ENCODE results near the gene RUSF1. TPM values are rescaled to one million over a fixed set of nuclear protein-coding genes. Genes with fewer than 3 reads are reported as not detected.

Gene RUSF1
- total RNA-seq, 2 donors from 2014 or later, result 45.4 to 50.8 TPM

- H3K27me3 ChIP-seq (ENCODE audit: control insufficient read depth, insufficient read depth, low read length, poor library complexity, severe bottlenecking), result no peaks in the 10 kb centered on the region
- no peak for DNase-seq
- H3K9ac ChIP-seq (ENCODE audit: extremely low read depth, low read length, poor library complexity, severe bottlenecking), result peak overlapping the region; percentile 27
- H3K4me1 ChIP-seq (ENCODE audit: control insufficient read depth, insufficient read depth, low read length), result no peaks in the 10 kb centered on the region
- H3K4me3 Mint-ChIP-seq, result peak overlapping the region; percentile 66
- H3K27me3 Mint-ChIP-seq (ENCODE audit: insufficient read depth), result peaks cover 54% of the 10 kb centered on the region
- no peak overlapping the region for H3K27ac Mint-ChIP-seq
- peak overlapping the region; percentile 72 for H3K27ac ChIP-seq (ENCODE audit: low read depth, low read length)
- H3K36me3 ChIP-seq (ENCODE audit: control insufficient read depth, insufficient read depth, low read length), result peaks cover 17% of the 10 kb centered on the region
- no peak for TF ChIP-seq CTCF (conservative IDR thresholded peaks at IDR 0.05)
- peaks cover 10% of the 10 kb centered on the region for H3K4me1 Mint-ChIP-seq
- H3K9me3 Mint-ChIP-seq, result no peaks in the 10 kb centered on the region
- peak overlapping the region; percentile 80 for H3K4me3 ChIP-seq (ENCODE audit: low read length)
- 47 to 68% methylated on average over 4 to 15 of the region's 15 CpGs for WGBS, 2 experiments (ENCODE audit: insufficient coverage in 1 of 2, insufficient read length in 1 of 2)
- no peaks in the 10 kb centered on the region for H3K9me3 ChIP-seq (ENCODE audit: control insufficient read depth, low read length)
- peaks cover 17% of the 10 kb centered on the region for H3K36me3 Mint-ChIP-seq (ENCODE audit: low read depth)
Observed at GRCh38 chr16:31471241-31471874, 36.8 kb downstream of the RUSF1 start.

GRCh38 chr16:31470615-31471014 is 37.6 kb downstream of the RUSF1 start:
- WGBS, 2 experiments (ENCODE audit: insufficient coverage in 1 of 2, insufficient read length in 1 of 2), result 86 to 92% methylated on average over 2 to 3 of the region's 3 CpGs
- Histone ChIP-seq H3K9me3 (ENCODE audit: control insufficient read depth, low read length) (no peaks in the 10 kb centered on the region), H3K36me3 (ENCODE audit: control insufficient read depth, insufficient read depth, low read length) (peaks cover 17% of the 10 kb centered on the region), H3K9ac (ENCODE audit: extremely low read depth, low read length, poor library complexity, severe bottlenecking) (no peak overlapping the region), H3K4me3 (ENCODE audit: low read length) (no peak overlapping the region), H3K27me3 (ENCODE audit: control insufficient read depth, insufficient read depth, low read length, poor library complexity, severe bottlenecking) (no peaks in the 10 kb centered on the region), H3K27ac (ENCODE audit: low read depth, low read length) (no peak overlapping the region), H3K4me1 (ENCODE audit: control insufficient read depth, insufficient read depth, low read length) (no peaks in the 10 kb centered on the region)
- TF ChIP-seq CTCF (conservative IDR thresholded peaks at IDR 0.05), result no peak
- Mint-ChIP-seq H3K9me3 (no peaks in the 10 kb centered on the region), H3K4me1 (peaks cover 6% of the 10 kb centered on the region), H3K27ac (no peak overlapping the region), H3K4me3 (no peak overlapping the region), H3K36me3 (ENCODE audit: low read depth) (peaks cover 20% of the 10 kb centered on the region), H3K27me3 (ENCODE audit: insufficient read depth) (peaks cover 47% of the 10 kb centered on the region)
- DNase-seq, result no peak

- no peaks in the 10 kb centered on the region for H3K9me3 Mint-ChIP-seq
- peaks cover 19% of the 10 kb centered on the region for H3K27me3 Mint-ChIP-seq (ENCODE audit: insufficient read depth)
- H3K4me3 Mint-ChIP-seq, result no peak overlapping the region
- H3K27ac Mint-ChIP-seq, result no peak overlapping the region
- Histone ChIP-seq H3K9me3 (ENCODE audit: control insufficient read depth, low read length) (no peaks in the 10 kb centered on the region), H3K36me3 (ENCODE audit: control insufficient read depth, insufficient read depth, low read length) (peaks cover 10% of the 10 kb centered on the region), H3K4me3 (ENCODE audit: low read length) (no peak overlapping the region), H3K27ac (ENCODE audit: low read depth, low read length) (no peak overlapping the region), H3K4me1 (ENCODE audit: control insufficient read depth, insufficient read depth, low read length) (no peaks in the 10 kb centered on the region), H3K27me3 (ENCODE audit: control insufficient read depth, insufficient read depth, low read length, poor library complexity, severe bottlenecking) (no peaks in the 10 kb centered on the region), H3K9ac (ENCODE audit: extremely low read depth, low read length, poor library complexity, severe bottlenecking) (no peak overlapping the region)
- peaks cover 6% of the 10 kb centered on the region for H3K4me1 Mint-ChIP-seq
- DNase-seq, result no peak
- 92 to 100% methylated on average over 2 to 5 of the region's 5 CpGs for WGBS, 2 experiments (ENCODE audit: insufficient coverage in 1 of 2, insufficient read length in 1 of 2)
- no peak for TF ChIP-seq CTCF (conservative IDR thresholded peaks at IDR 0.05)
- H3K36me3 Mint-ChIP-seq (ENCODE audit: low read depth), result peaks cover 29% of the 10 kb centered on the region
Observed at GRCh38 chr16:31467858-31468257, 40.3 kb downstream of the RUSF1 start.

Data from endodermal cell (in vitro differentiated cells).